NCI-H510A treated with DMSO at 0.1 percent for 48 hours (cell line): ENCODE results near the gene KNCN.

ENCODE experiments used
- DNase-seq: peaks from one replicate; lab custom pipeline; 2025; lab: John Stamatoyannopoulos, UW

The KNCN gene

DNA sequence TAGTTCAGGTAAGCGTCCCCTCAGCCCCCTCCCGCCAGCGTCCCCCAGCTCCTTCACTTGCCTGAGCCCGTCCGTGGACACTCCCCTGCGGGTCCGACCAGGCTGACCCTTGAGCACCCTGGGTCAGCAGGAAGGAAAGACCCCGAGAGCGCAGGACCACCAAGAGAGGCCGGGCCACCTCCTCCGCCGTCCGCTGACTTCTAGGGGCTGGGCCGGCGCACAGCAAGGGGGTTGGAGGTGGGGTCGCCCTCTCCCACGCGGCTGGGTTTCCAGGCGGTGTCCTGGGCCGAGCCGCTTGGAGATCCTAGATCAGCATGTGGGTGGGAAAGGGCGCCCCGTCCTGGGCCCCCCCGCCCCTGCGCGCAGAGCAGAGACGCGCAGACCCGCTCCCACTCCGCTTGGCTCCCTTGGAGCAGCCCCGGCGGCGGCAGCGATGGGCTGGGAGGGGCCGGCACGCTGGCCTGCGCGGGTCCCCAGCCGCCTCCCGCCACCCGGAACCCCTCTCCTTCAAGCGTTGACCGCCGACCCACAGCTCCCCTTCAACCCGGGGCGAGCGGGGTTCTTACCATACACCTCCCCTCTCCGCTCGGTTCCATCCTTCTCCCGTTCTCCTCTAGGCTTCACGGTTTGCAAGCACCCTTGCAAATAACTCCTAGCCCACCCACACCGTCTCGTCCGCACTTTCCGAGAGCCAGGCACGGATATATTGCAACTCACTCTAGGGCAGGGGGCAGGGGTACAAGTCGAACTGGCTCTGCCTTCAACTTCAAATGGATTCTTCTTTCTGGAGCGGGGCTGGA is 7.5 kb downstream of the KNCN start:
- no peak for DNase-seq

DNA sequence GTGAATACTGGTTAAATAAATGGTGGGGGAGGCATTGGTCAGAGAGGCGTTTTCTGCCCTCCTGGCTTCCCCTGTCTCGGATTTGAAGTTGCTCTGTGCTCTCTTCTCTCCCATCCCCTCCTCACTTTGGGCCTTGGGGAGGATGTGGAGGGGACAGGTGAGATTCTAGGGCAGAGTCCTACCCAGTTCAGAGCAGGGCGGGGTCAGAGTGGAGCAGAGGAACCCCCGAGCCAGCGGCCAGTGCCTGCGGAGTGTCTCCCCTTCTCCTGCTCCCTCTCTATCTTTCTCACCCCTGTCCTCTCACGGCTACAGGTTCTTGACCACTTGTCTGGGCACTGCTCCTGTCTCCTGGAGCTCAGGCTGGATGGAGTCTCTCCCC is 8.1 kb downstream of the KNCN start:
- DNase-seq, result no peak

DNA sequence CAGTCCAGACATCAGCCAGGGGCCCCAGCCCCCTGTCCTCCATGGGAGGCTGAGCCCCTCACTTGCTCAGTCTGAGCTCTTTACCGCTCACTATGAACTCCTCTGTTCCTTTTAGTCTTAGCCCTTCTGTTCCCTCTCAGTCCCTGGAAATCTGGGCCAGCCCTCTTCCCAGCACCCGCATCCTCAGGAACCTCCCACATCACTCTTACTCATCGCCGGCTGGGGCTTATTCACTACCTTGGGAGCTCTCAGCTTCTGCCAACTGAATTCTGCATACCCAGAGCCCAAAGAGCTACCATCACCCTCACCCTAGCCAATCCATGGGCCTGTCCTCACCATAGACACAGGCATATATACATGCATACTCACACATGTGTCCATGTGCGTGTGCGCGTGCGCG is 11.5 kb downstream of the KNCN start:
- no peak for DNase-seq

DNA sequence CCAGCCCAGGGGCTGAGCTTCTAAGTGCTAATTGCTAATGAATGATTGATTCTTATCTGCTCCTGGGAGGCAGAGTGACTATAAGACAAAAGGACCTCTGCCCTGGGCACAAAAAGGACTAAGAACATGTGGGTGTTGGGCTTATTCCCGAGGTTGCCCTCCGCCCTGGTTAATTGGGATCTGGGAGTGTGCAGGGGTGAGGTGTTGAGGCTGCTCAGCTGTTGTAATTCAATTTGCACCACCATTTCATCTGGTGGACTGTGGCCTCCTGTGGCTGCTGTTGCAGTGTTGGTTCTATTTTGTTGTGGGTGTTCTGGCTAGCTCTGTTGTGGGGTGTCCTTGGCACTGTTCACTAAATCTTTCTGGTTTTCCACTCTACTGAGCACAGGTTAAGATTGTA is 13.3 kb downstream of the KNCN start:
- no peak for DNase-seq

GRCh38 chr1:46537651-46538050 is 13.8 kb downstream of the KNCN start:
- no peak for DNase-seq

DNA sequence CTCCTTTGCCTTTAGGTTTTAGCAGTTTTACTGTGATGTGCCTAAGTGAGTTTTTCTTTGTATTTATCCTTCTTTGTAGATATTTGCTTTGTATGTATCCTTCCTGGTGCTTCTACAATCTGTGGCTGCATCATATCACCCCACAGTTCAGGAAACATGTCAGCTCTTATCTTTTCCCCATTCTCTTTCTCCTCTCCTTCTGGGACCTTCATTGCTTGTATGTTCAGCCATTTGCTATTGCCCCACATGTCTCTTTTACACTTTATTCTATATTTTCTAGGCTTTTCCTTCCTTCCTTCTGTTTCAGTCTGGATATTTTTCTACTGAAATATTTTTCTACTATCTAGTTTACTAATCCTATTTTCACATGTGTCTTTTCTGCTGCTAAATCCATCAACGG is 14.9 kb downstream of the KNCN start:
- DNase-seq, result no peak

DNA sequence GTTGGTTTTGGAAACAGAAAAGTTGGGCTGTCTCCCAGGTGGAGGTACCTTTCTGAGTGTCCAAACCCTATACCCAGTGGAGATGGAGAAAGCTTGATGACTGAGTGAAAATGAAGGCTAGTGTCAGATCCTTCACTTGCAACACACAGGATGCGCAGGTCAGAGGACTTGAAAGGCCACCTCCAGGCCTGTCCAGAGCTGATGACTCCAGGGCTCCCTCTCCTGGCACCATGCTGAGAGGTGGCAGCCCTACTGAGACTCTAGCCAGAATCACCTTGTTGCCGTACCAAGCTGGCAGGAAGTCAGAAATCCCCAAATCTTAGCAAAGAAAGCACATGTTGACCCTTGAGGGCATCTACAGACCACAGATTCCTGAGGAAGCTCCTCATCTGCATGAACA is 16.4 kb downstream of the KNCN start:
- peak; percentile 47 for DNase-seq

GRCh38 chr1:46533179-46533864 is 18.1 kb downstream of the KNCN start:
- DNase-seq, result no peak

DNA sequence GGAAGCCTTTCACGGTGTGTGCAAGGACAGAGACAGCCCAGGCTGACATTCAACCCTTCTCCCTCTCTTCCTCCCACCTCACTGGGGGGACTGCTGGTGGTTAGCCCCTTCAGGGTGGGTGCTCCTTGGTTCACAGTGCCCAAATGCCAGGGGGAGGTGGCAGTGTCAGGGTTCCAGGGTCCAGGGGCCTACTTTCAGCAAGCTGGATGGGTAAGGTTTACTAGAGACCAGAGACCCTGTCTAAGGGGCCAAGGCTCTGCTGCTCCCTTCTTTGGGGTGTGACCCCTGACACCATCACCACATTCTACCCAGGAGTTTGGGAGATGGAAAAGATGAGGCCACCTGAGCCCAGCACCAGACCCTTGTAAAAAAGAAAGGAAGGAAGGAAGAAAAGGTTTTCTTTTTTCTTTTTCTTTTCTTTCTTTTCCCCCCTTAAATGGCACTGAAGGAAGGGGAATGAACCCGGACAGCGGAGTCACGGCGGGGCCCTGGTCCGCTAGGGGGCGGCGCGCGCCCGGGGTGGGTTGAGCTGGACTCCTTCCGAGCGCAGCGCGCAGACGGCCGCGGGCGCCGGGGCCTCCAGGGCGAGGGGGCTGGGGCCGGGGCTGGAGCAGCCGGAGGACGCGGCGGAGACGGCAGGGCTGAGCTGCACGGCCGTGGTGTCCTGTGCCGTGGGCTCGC is 18.8 kb downstream of the KNCN start:
- peak; percentile 27 for DNase-seq

GRCh38 chr1:46532095-46532494 is 19.4 kb downstream of the KNCN start:
- DNase-seq, result no peak

DNA sequence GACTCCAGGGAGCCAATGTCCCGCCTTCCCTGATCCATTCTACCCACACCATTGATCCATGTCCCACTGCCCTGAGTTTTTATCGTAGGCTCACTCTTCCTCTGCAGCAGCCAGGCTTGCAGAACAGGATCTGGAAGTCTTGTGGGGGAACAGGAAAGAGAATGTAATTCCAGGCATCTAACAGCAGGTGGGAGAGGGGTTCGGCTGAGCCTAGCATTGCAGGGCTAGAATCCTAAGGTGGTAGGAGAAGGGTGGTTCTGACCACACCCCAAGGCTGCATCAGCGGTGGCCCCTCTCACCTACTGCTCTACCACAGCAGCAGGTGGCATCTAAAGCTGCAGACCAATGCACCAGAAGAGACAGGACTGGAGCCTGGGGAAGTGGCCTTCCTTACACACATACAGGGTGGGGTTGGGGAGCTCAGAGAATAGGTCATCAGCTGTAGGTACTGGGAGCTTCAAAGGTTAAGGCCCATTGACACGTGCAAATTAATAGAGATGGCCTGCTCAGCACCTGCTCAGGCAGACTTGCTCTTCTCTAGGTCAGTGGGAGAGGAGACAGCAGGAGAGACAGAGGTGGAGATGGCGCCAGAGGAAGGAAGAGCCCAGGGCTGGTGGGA is 20.5 kb downstream of the KNCN start:
- DNase-seq, result no peak

DNA sequence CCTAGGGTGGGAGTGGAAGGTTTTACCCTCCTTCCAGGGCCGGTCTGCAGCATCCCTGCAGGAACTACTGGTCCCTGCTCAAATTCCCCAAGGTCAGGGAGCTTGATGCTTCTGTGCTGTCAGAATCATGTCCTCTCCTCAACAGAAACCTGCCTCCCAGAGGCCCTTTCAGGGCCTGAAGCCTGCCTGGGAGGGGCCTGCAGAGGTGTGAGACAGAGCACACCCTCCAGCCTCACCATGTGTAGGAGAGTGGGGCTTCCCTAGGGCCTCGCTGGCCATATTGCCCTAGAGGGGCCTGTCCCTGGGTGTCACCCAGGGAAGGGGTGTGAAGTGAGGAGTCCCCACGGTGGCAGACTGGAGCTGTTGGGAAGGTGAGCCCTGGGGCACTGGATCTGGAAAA is 21.1 kb downstream of the KNCN start:
- no peak for DNase-seq

- no peak for DNase-seq
These were observed 22.3 kb downstream of the KNCN start for GRCh38 chr1:46529031-46529630.

GRCh38 chr1:46528297-46528955 is 23.0 kb downstream of the KNCN start:
- DNase-seq, result no peak

DNA sequence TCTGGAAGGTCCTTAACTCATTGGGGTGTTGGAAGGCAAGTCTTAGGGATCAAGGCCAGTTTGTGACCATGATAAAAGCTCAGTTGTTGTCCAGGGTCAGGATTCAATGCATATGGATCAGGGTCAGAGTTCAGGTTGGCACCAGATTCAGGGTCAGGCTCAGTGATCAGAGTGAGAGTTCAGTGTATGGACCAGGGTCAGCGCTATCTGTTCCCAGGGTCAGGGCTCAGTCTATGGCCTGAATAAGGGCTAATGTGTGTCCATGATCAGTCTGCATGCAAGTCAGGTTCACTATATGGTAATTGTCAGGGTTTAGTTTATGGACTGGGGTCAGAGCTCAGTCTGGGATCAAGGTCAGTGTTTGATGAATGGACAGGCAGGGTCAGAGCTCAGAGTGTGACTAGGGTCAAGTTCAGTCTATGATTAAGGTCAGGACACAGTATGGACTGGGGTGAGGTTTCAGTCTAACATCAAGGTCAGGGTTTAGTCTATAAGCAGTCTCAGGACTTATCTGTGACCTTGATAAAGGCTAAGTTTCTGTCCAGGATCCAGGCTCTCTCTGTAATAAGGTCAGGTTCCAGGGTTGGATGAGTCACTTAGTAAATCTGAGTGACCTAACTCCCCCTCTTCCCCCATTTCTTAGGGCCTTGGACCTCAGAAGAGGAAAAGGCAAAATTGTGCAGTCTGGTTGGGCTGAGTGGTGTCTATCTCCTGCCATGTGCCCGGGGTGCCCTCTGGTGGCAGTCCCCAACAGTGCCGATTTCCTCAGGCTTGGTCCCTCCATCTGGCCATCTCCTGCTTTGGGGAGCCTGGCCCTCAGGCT is 23.8 kb downstream of the KNCN start:
- peak; percentile 70 for DNase-seq

GRCh38 chr1:46526691-46527291 is 24.7 kb downstream of the KNCN start:
- no peak for DNase-seq

DNA sequence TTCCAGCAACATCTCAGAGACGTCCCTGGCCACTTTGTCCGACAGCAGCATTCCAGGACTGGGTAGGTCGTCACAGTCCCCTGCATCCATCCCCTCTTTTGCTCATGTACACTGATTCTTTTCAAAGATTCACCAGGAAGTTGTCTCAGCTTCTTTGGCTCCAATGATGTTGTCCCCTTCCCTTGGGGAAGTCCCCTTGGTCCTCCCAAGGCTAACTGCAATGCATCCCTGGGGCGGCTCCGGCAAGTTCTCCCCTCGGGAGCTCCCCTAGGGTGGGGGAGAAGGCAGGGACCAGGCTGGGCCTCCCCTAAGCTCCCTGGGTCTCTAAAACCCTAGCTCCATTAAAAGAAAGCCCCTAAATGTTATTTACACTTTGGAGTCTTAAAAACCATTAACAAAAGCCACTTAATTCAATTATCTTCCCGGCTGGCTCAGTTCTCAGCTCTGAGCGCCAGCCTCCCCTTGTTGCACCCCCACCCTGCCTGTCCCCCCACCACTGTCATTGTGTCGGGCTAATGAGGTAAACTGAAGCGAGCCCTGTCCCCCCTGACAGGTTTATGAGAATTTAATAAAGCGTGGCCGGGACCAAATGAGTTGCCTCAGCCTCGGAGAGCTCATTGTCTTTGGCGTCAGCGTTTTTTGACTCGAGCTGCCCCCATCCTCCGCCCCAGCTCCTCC is 25.3 kb downstream of the KNCN start:
- no peak for DNase-seq

- no peak for DNase-seq
These were observed 26.0 kb downstream of the KNCN start for GRCh38 chr1:46525253-46525983.

- DNase-seq, result no peak
These were observed 26.6 kb downstream of the KNCN start for GRCh38 chr1:46524843-46525242.
